ENCODE results near the gene SCART1. TPM values are rescaled to one million over a fixed set of nuclear protein-coding genes. Genes with fewer than 3 reads are reported as not detected.

SCART1 gene
- total RNA-seq, 1 experiment from 2014 or later = 0.50 TPM

GRCh38 chr10:133451346-133451745 is 2.4 kb upstream of the SCART1 start:
- Histone ChIP-seq H3K9ac (ENCODE audit: extremely low read depth, insufficient read length, low read length) (no peak overlapping the region), H3T11ph (ENCODE audit: low read length) (no peak overlapping the region), H3K23ac (ENCODE audit: insufficient read length, low read depth, low read length) (no peak overlapping the region), H2AFZ (ENCODE audit: low read length) (no peak overlapping the region), H3K23me2 (ENCODE audit: insufficient read length, low read depth, low read length, poor library complexity, severe bottlenecking) (no peaks in the 10 kb centered on the region), H4K20me1 (ENCODE audit: control insufficient read depth, insufficient read depth, insufficient read length) (no peaks in the 10 kb centered on the region), H2BK20ac (ENCODE audit: low read depth, low read length, poor library complexity, severe bottlenecking) (no peak overlapping the region), H3K27ac (ENCODE audit: insufficient read length, low read depth, low read length) (no peak overlapping the region), H3K56ac (ENCODE audit: insufficient read length, low read depth, low read length) (no peak overlapping the region), H3K4ac (ENCODE audit: low read depth, low read length) (no peak overlapping the region), H3K9me3 (ENCODE audit: control insufficient read depth, low read depth, low read length) (peaks cover 80% of the 10 kb centered on the region), H2BK120ac (ENCODE audit: low read depth, low read length, poor library complexity, severe bottlenecking) (no peak overlapping the region), H2BK5ac (ENCODE audit: insufficient read length, low read length) (no peak overlapping the region), H4K91ac (ENCODE audit: insufficient read length, low read depth, low read length) (no peak overlapping the region), H3K18ac (ENCODE audit: insufficient read length, low read depth, low read length) (no peak overlapping the region), H3K4me2 (ENCODE audit: insufficient read depth, insufficient read length, low read length) (no peak overlapping the region), H2BK12ac (ENCODE audit: insufficient read length, low read depth, low read length) (no peak overlapping the region), H4K5ac (ENCODE audit: insufficient read length, low read depth, low read length) (no peak overlapping the region), H3K14ac (ENCODE audit: insufficient read depth, low read length) (no peak overlapping the region), H2AK5ac (ENCODE audit: insufficient read length, low read length) (no peak overlapping the region), H2BK15ac (ENCODE audit: low read depth, low read length) (no peak overlapping the region), H3K27me3 (ENCODE audit: insufficient read depth, low read length) (no peaks in the 10 kb centered on the region), H3K79me1 (ENCODE audit: insufficient read depth, low read depth, low read length, poor library complexity, severe bottlenecking) (no peaks in the 10 kb centered on the region), H3K79me2 (ENCODE audit: insufficient read depth, low read length) (no peaks in the 10 kb centered on the region), H3K4me1 (ENCODE audit: insufficient read depth, low read length) (no peaks in the 10 kb centered on the region), H4K8ac (replicated peaks; ENCODE audit: insufficient read length, low read depth, low read length) (no peak overlapping the region)
- Mint-ChIP-seq H3K4me1 (no peaks in the 10 kb centered on the region), H3K36me3 (ENCODE audit: insufficient read depth in 1 of 3, low read depth in 3 of 3) (peaks cover 4 to 37% (median 13%) of the 10 kb centered on the region in 3 experiments), H3K27me3 (ENCODE audit: low read depth) (peaks cover 10% of the 10 kb centered on the region), H3K9me3 (peaks cover 87 to 100% of the 10 kb centered on the region in 2 experiments), H3K4me3 (no peak overlapping the region), H3K27ac (no peak overlapping the region)
- no CpG with 5 or more reads among the region's 4 CpGs for WGBS (ENCODE audit: extremely low coverage, insufficient read length, low lambda C conversion rate)
- TF ChIP-seq CTCF (conservative IDR thresholded peaks at IDR 0.05) = no peak
- DNase-seq = no peak

All from H9 (cell line).